H9 (cell line): ENCODE measurements around the gene TIMM17A. TPM values are rescaled to one million over a fixed set of nuclear protein-coding genes. Genes with fewer than 3 reads are reported as not detected.

Experiments used
- DNase-seq: peaks from one replicate; pipeline ENCODE4 v3.0.0-alpha.2; 2017
- H2AFZ ChIP-seq: one replicate; pipeline ENCODE4 v1.6.1; 2013; ENCODE audit warnings: mild to moderate bottlenecking, low read length, control low read depth, moderate library complexity
- H2AK5ac ChIP-seq: 2 replicates; pipeline ENCODE4 v1.6.1; 2013; ENCODE audit warnings: low read length, control low read depth, mixed read lengths; ENCODE audit not compliant: insufficient read length
- H2BK120ac ChIP-seq: one replicate; pipeline ENCODE4 v1.6.1; 2013; ENCODE audit warnings: low read depth, mild to moderate bottlenecking, low read length, control low read depth, inconsistent platforms; ENCODE audit not compliant: poor library complexity, severe bottlenecking
- H2BK12ac ChIP-seq: 2 replicates; pipeline ENCODE4 v1.6.1; 2013; ENCODE audit warnings: low read length, control low read depth, mixed read lengths, low read depth; ENCODE audit not compliant: insufficient read length
- H2BK15ac ChIP-seq: 2 replicates; pipeline ENCODE4 v1.6.1; 2013; ENCODE audit warnings: low read depth, low read length, control low read depth
- H2BK20ac ChIP-seq: one replicate; pipeline ENCODE4 v1.6.1; 2013; ENCODE audit warnings: low read depth, mild to moderate bottlenecking, low read length, control low read depth, inconsistent platforms; ENCODE audit not compliant: poor library complexity, severe bottlenecking
- H2BK5ac ChIP-seq: 2 replicates; pipeline ENCODE4 v1.6.1; 2013; ENCODE audit warnings: low read length, control low read depth, mixed read lengths; ENCODE audit not compliant: insufficient read length
- H3K14ac ChIP-seq: 2 replicates; pipeline ENCODE4 v1.6.1; 2013; ENCODE audit warnings: low read length, control low read depth; ENCODE audit not compliant: insufficient read depth
- H3K18ac ChIP-seq: 2 replicates; pipeline ENCODE4 v1.6.1; 2013; ENCODE audit warnings: low read depth, mild to moderate bottlenecking, mixed read lengths, low read length, control low read depth; ENCODE audit not compliant: insufficient read length
- H3K23ac ChIP-seq: 2 replicates; pipeline ENCODE4 v1.6.1; 2013; ENCODE audit warnings: low read length, control low read depth, mixed read lengths, low read depth; ENCODE audit not compliant: insufficient read length
- H3K23me2 ChIP-seq: 2 replicates; pipeline ENCODE4 v1.6.1; 2013; ENCODE audit warnings: low read depth, mild to moderate bottlenecking, mixed read lengths, low read length, control low read depth; ENCODE audit not compliant: insufficient read length, poor library complexity, severe bottlenecking
- H3K27ac ChIP-seq: 2 replicates; pipeline ENCODE4 v1.5.1; 2013; ENCODE audit warnings: low read length, control low read depth, mixed read lengths, low read depth; ENCODE audit not compliant: insufficient read length
- H3K27me3 ChIP-seq: 2 replicates; pipeline ENCODE4 v1.6.1; 2013; ENCODE audit warnings: low read length, control low read depth, inconsistent platforms; ENCODE audit not compliant: insufficient read depth
- H3K4ac ChIP-seq: 2 replicates; pipeline ENCODE4 v1.6.1; 2013; ENCODE audit warnings: low read depth, mild to moderate bottlenecking, control low read depth, inconsistent platforms, low read length, moderate library complexity
- H3K4me1 ChIP-seq: 2 replicates; pipeline ENCODE4 v1.6.1; 2013; ENCODE audit warnings: low read length, control low read depth, inconsistent platforms; ENCODE audit not compliant: insufficient read depth
- H3K4me2 ChIP-seq: 2 replicates; pipeline ENCODE4 v1.6.1; 2013; ENCODE audit warnings: low read length, control low read depth, mixed read lengths; ENCODE audit not compliant: insufficient read length, insufficient read depth
- H3K56ac ChIP-seq: 2 replicates; pipeline ENCODE4 v1.6.1; 2013; ENCODE audit warnings: low read depth, mild to moderate bottlenecking, mixed read lengths, low read length, control low read depth; ENCODE audit not compliant: insufficient read length
- H3K79me1 ChIP-seq: 2 replicates; pipeline ENCODE4 v1.6.1; 2013; ENCODE audit warnings: low read depth, mild to moderate bottlenecking, moderate library complexity, low read length, control low read depth, inconsistent platforms; ENCODE audit not compliant: insufficient read depth, poor library complexity, severe bottlenecking
- H3K79me2 ChIP-seq: 2 replicates; pipeline ENCODE4 v1.6.1; 2013; ENCODE audit warnings: low read length, control low read depth, inconsistent platforms; ENCODE audit not compliant: insufficient read depth
- H3K9ac ChIP-seq: 2 replicates; pipeline ENCODE4 v1.6.1; 2013; ENCODE audit warnings: low read length, control low read depth, mixed read lengths; ENCODE audit not compliant: insufficient read length; ENCODE audit errors: extremely low read depth
- H3K9me3 ChIP-seq: one replicate; pipeline ENCODE4 v1.6.1; 2013; ENCODE audit warnings: low read depth, low read length, inconsistent platforms; ENCODE audit not compliant: control insufficient read depth
- H3T11ph ChIP-seq: one replicate; pipeline ENCODE4 v1.6.1; 2013; ENCODE audit warnings: mild to moderate bottlenecking, low read length, control low read depth, inconsistent platforms
- H4K20me1 ChIP-seq: one replicate; pipeline ENCODE4 v1.6.1; 2013; ENCODE audit not compliant: control insufficient read depth, insufficient read length, insufficient read depth
- H4K5ac ChIP-seq: 2 replicates; pipeline ENCODE4 v1.6.1; 2013; ENCODE audit warnings: low read depth, mild to moderate bottlenecking, mixed read lengths, low read length, control low read depth; ENCODE audit not compliant: insufficient read length
- H4K8ac ChIP-seq: replicated peaks from 2 replicates; pipeline ENCODE4 v1.6.1; 2013; ENCODE audit warnings: low read length, control low read depth, mixed read lengths, low read depth; ENCODE audit not compliant: insufficient read length
- H4K91ac ChIP-seq: 2 replicates; pipeline ENCODE4 v1.6.1; 2013; ENCODE audit warnings: low read depth, mild to moderate bottlenecking, moderate library complexity, mixed read lengths, low read length, control low read depth; ENCODE audit not compliant: insufficient read length
- H3K27ac Mint-ChIP-seq, 3 experiments: 2 replicates in 2 of 3; 3 replicates in 1 of 3; pipeline ENCODE4 v1.8.0; 2020 to 2021; ENCODE audit warnings: mixed read lengths in 3 of 3, mild to moderate bottlenecking in 1 of 3, moderate library complexity in 1 of 3
- H3K27me3 Mint-ChIP-seq: 2 replicates; pipeline ENCODE4 v1.8.0; 2021; ENCODE audit warnings: low read depth, mild to moderate bottlenecking, moderate library complexity, mixed read lengths
- H3K36me3 Mint-ChIP-seq, 3 experiments: 2 replicates in 2 of 3; 3 replicates in 1 of 3; pipeline ENCODE4 v1.8.0; 2020 to 2021; ENCODE audit warnings: low read depth in 3 of 3, mixed read lengths in 3 of 3; ENCODE audit not compliant: insufficient read depth in 1 of 3
- H3K4me1 Mint-ChIP-seq, 2 experiments: 2 replicates each; pipeline ENCODE4 v1.8.0; 2020; ENCODE audit warnings: mixed read lengths in 2 of 2
- H3K4me3 Mint-ChIP-seq, 2 experiments: 2 replicates in 1 of 2; 3 replicates in 1 of 2; pipeline ENCODE4 v1.8.0; 2020 to 2021; ENCODE audit warnings: mild to moderate bottlenecking in 2 of 2, mixed read lengths in 2 of 2, moderate library complexity in 1 of 2
- H3K9me3 Mint-ChIP-seq, 2 experiments: 2 replicates in 1 of 2; 3 replicates in 1 of 2; pipeline ENCODE4 v1.8.0; 2020; ENCODE audit warnings: mild to moderate bottlenecking in 2 of 2, mixed read lengths in 2 of 2, moderate library complexity in 1 of 2
- CTCF ChIP-seq: fragments of 200-600 bp; sonication (generic); conservative IDR thresholded peaks from 3 replicates; pipeline ENCODE4 v1.8.0; 2021; ENCODE audit warnings: antibody characterized with exemption, mild to moderate bottlenecking
- WGBS: extraction: QIAGEN DNeasy Blood & Tissue Kit; methylation state at CpG from one replicate; pipeline ENCODE4 v1.1.7; 2013; ENCODE audit warnings: missing lambda C conversion rate, low lambda C conversion rate, mixed read lengths; ENCODE audit not compliant: insufficient read length; ENCODE audit errors: extremely low coverage; 5-methylcytosine and 5-hydroxymethylcytosine counted together
- total RNA-seq: library from RNA; stranded (reverse); gene quantifications from 2 replicates; pipeline ENCODE4 v1.2.1, GENCODE V29; 2021

The TIMM17A gene
- total RNA-seq, 1 experiment from 2014 or later: 60.9 TPM

DNA sequence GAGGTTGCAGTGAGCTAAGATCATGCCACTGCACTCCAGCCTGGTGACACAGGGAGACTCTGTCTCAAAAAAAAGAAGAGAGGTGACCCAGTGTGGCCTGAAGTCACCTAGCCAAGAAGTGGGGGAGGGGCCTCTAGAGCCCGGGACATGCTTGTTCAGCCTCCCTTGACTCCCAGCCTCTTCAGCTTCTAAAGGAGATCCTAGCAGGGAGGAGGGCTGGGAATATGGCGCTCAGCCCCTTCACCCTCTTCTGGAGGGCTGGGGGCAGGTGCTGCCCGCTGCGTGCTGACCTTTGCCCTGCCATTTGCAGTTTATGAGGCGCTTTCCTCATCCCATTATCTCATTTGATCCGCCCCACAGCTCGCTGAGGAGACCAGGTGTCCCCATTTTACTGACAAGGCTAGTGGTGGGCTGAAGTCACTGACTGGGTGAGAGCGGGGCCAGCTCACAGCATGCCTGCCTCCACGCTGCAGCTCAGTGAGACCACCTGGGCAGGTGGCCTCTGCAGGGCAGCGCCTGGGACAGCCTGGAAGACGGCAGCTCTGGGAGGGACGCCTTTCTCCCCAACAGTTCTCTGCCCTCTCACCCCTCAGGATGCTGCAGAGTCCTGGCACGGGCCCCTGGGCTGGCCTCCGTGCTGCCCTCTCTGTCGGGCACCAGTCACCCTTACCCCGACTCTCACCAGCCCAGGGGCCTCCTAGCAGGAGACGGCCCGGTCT, 62.6 kb downstream of the TIMM17A start:
- H2BK20ac ChIP-seq: no peak overlapping the region
- no peaks in the 10 kb centered on the region for H3K79me1 ChIP-seq
- TF ChIP-seq CTCF: no peak
- Mint-ChIP-seq H3K4me3 (no peak overlapping the region), H3K27ac (no peak overlapping the region; a peak in 1 of 7 replicates), H3K9me3 (no peaks in the 10 kb centered on the region), H3K4me1 (peaks cover 12 to 18% of the 10 kb centered on the region in 2 experiments), H3K36me3 (peaks cover 0 to 36% (median 27%) of the 10 kb centered on the region in 3 experiments; a peak in 4 of 7 replicates), H3K27me3 (no peaks in the 10 kb centered on the region; the same call in 1 of the 2 replicates)
- H3K23me2 ChIP-seq: no peaks in the 10 kb centered on the region
- H3K18ac ChIP-seq: no peak overlapping the region
- H2BK5ac ChIP-seq: no peak overlapping the region
- H2BK15ac ChIP-seq: no peak overlapping the region
- no CpG with 5 or more reads among the region's 18 CpGs for WGBS
- H3K4ac ChIP-seq: no peak overlapping the region
- H4K8ac ChIP-seq: no peak overlapping the region
- H4K91ac ChIP-seq: no peak overlapping the region
- no peak overlapping the region for H4K5ac ChIP-seq
- no peaks in the 10 kb centered on the region for H3K79me2 ChIP-seq
- no peak overlapping the region for H2BK12ac ChIP-seq
- no peak overlapping the region for H2AK5ac ChIP-seq
- no peak overlapping the region for H3T11ph ChIP-seq
- no peaks in the 10 kb centered on the region for H4K20me1 ChIP-seq
- no peak overlapping the region for H2AFZ ChIP-seq
- no peak overlapping the region for H3K56ac ChIP-seq
- H3K23ac ChIP-seq: no peak overlapping the region
- H2BK120ac ChIP-seq: no peak overlapping the region
- no peaks in the 10 kb centered on the region for H3K27me3 ChIP-seq
- H3K9me3 ChIP-seq: no peaks in the 10 kb centered on the region
- H3K14ac ChIP-seq: no peak overlapping the region
- no peak overlapping the region for H3K9ac ChIP-seq
- no peaks in the 10 kb centered on the region; the same call in 1 of the 2 replicates for H3K4me1 ChIP-seq
- H3K4me2 ChIP-seq: no peak overlapping the region
- no peak overlapping the region for H3K27ac ChIP-seq
- DNase-seq: no peak
